ENCODE measurements around the gene SH3GL1. TPM values are rescaled to one million over a fixed set of nuclear protein-coding genes. Genes with fewer than 3 reads are reported as not detected.

The SH3GL1 gene
- total RNA-seq, 1 experiment from 2014 or later = 97.7 TPM

GRCh38 chr19:4393947-4394590 lies 6.3 kb downstream of the SH3GL1 start:
- Histone ChIP-seq H3K36me3 (replicated peaks; ENCODE audit: control insufficient read depth, insufficient read depth, low read length) (peaks cover 6% of the 10 kb centered on the region), H3K27me3 (ENCODE audit: control insufficient read depth, insufficient read depth, low read length) (no peaks in the 10 kb centered on the region), H3K4me3 (ENCODE audit: insufficient read depth, low read depth, low read length) (no peak overlapping the region)
- DNase-seq = peak; percentile 51

GRCh38 chr19:4391701-4392483 lies 8.5 kb downstream of the SH3GL1 start:
- H3K4me3 ChIP-seq (ENCODE audit: insufficient read depth, low read depth, low read length) = no peak overlapping the region
- H3K27me3 ChIP-seq (ENCODE audit: control insufficient read depth, insufficient read depth, low read length) = no peaks in the 10 kb centered on the region
- peak; percentile 48 for DNase-seq
- H3K36me3 ChIP-seq (replicated peaks; ENCODE audit: control insufficient read depth, insufficient read depth, low read length) = peaks cover 4% of the 10 kb centered on the region

DNA sequence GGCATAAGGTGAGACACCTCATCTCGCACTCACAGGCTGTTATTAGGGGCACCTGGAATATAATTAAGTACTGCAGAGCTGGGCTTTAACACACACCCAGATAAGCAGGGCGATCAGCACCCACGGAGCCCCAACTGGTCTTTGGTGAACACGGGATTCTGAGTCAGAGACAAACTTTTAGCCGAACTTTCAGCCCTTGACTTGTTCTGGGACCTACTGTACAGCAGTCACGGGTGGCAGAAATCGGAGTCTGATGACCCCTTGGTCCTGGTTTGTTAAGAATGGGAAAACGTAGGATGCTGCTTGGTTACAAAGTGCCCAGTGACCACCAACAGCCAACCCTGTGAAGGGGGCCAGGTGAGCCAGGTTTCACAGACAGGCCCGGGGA lies 9.0 kb downstream of the SH3GL1 start:
- H3K36me3 ChIP-seq (replicated peaks; ENCODE audit: control insufficient read depth, insufficient read depth, low read length) = peaks cover 4% of the 10 kb centered on the region
- H3K27me3 ChIP-seq (ENCODE audit: control insufficient read depth, insufficient read depth, low read length) = no peaks in the 10 kb centered on the region
- H3K4me3 ChIP-seq (ENCODE audit: insufficient read depth, low read depth, low read length) = no peak overlapping the region
- peak; percentile 54 for DNase-seq

GRCh38 chr19:4390567-4391305 lies 9.6 kb downstream of the SH3GL1 start:
- Histone ChIP-seq H3K27me3 (ENCODE audit: control insufficient read depth, insufficient read depth, low read length) (no peaks in the 10 kb centered on the region), H3K36me3 (replicated peaks; ENCODE audit: control insufficient read depth, insufficient read depth, low read length) (peaks cover 4% of the 10 kb centered on the region), H3K4me3 (ENCODE audit: insufficient read depth, low read depth, low read length) (no peak overlapping the region)
- peak; percentile 89 for DNase-seq

DNA sequence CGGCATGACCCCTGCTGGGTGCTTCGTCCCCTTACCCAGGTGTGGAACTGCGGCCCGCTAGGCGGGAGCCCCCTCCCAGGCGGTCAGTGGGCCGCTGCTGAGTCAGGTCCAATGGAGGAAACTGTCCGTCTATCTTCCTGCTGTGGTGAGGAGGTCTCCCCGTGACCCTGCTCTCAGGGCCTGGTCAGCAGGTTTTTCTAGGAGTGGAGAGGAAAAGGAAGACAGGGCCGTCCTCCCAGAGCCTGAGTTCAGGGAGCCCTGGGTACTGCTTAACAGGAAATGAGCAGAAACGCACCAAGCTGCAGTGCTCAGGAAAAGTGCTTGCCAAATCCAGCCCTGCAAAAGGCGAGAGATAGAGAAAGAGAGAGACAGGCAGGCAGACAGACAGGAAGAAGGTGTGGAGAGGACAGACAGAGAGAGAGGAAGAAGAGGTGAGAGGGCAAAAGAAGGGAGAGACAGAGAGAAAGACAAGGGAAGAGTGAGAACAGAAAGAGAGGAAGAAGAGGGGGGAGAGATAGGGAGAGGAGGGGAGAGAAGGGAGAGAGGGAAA lies 10.3 kb downstream of the SH3GL1 start:
- no peak overlapping the region for H3K4me3 ChIP-seq (ENCODE audit: insufficient read depth, low read depth, low read length)
- DNase-seq = peak; percentile 64
- H3K27me3 ChIP-seq (ENCODE audit: control insufficient read depth, insufficient read depth, low read length) = no peaks in the 10 kb centered on the region
- peaks cover 2% of the 10 kb centered on the region for H3K36me3 ChIP-seq (replicated peaks; ENCODE audit: control insufficient read depth, insufficient read depth, low read length)

DNA sequence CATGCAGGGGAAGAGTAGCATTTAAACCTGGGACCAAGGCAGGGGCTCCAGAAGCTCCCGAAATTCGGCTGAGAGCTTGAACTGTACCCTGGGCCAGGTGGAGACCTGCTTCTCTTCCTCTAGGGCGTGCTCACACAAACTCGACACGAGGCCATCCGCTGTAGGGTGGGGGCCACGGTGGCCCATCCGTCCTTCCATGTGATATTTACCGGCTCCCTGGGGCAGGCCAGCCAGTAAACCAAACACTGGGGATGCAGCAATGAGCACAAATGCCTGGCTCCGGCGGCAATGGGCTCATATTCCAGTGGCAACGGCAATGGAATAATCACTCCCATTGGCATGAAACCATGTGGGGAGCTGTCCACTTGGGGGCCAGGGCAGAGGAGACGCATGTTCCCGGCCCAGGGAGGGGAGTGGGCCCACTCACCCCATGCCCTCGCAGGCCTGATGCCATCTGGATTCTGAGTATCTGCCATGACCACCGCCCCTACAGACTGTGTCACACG lies 10.8 kb downstream of the SH3GL1 start:
- Histone ChIP-seq H3K36me3 (replicated peaks; ENCODE audit: control insufficient read depth, insufficient read depth, low read length) (peaks cover 2% of the 10 kb centered on the region), H3K27me3 (ENCODE audit: control insufficient read depth, insufficient read depth, low read length) (no peaks in the 10 kb centered on the region), H3K4me3 (ENCODE audit: insufficient read depth, low read depth, low read length) (no peak overlapping the region)
- DNase-seq = no peak

- no peaks in the 10 kb centered on the region for H3K27me3 ChIP-seq (ENCODE audit: control insufficient read depth, insufficient read depth, low read length)
- no peak overlapping the region for H3K4me3 ChIP-seq (ENCODE audit: insufficient read depth, low read depth, low read length)
- H3K36me3 ChIP-seq (replicated peaks; ENCODE audit: control insufficient read depth, insufficient read depth, low read length) = peaks cover 2% of the 10 kb centered on the region
- no peak for DNase-seq
These were observed 11.3 kb downstream of the SH3GL1 start for GRCh38 chr19:4389064-4389375.

DNA sequence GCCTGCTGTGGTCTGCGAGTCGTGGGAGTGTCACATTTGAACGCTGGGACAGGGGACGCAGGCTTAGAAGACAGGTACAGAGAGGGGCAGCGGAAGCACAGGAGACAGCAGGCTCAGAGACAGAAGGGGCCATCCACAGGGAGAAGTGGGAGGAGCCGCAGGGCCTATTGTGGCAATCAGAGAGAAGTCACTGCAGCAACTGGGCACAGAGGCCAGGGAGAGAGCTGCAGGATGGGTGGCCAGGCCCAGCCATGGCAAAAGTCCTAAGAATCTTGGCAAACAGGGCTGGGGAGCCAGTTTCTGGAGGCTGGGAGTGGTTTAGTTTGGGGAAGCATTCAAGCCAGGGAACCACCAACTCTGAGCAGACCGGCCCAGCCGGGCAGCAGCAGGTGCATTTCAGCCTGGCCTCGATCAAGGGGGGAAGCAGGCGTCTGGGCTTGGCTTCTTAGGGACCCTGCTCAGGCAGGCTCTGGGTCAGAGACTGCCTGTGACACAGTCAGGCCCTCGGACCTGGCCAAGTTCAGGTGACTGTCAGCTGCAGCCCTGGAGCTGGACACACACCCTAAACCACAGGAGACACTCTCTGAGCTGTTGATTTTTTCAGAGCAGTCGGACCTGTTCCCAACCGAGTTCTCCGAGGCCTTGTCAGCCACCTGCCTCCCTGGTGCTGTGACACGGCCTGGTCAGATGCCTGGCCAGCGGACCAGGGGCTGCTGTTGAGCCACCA lies 11.8 kb downstream of the SH3GL1 start:
- peak; percentile 56 for DNase-seq
- Histone ChIP-seq H3K36me3 (replicated peaks; ENCODE audit: control insufficient read depth, insufficient read depth, low read length) (peaks cover 2% of the 10 kb centered on the region), H3K4me3 (ENCODE audit: insufficient read depth, low read depth, low read length) (no peak overlapping the region), H3K27me3 (ENCODE audit: control insufficient read depth, insufficient read depth, low read length) (no peaks in the 10 kb centered on the region)

GRCh38 chr19:4386041-4386782 lies 14.1 kb downstream of the SH3GL1 start:
- Histone ChIP-seq H3K4me3 (ENCODE audit: insufficient read depth, low read depth, low read length) (no peak overlapping the region), H3K27me3 (ENCODE audit: control insufficient read depth, insufficient read depth, low read length) (no peaks in the 10 kb centered on the region), H3K36me3 (replicated peaks; ENCODE audit: control insufficient read depth, insufficient read depth, low read length) (peaks cover 2% of the 10 kb centered on the region)
- peak; percentile 38 for DNase-seq

- H3K4me3 ChIP-seq (ENCODE audit: insufficient read depth, low read depth, low read length) = no peak overlapping the region
- H3K36me3 ChIP-seq (replicated peaks; ENCODE audit: control insufficient read depth, insufficient read depth, low read length) = peaks cover 2% of the 10 kb centered on the region
- DNase-seq = peak; percentile 47
- H3K27me3 ChIP-seq (ENCODE audit: control insufficient read depth, insufficient read depth, low read length) = no peaks in the 10 kb centered on the region
These were observed 14.9 kb downstream of the SH3GL1 start for GRCh38 chr19:4385291-4386040.

DNA sequence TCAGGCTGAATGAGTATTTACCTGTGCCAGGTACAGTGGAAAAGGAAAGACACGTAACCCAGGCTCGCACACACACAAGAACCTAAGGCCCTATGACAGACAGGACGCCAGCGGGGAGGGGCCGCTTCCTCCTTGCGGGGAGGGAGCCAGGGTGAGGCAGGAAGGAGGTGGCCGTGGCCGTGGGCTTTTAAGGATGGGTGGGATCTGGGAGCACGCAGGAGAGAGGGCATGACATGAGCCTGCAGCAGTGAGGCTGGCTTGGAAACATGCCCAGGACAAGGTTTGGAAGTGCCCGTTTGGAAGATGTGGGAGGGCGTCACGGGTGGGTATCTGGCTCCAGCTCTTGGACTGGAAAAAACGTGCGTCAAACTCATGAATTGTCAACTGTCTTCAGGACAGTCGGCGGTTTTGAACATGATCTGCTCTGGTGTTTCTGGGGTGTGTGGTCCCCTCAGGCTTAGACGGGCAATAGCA lies 20.1 kb downstream of the SH3GL1 start:
- no peaks in the 10 kb centered on the region; the same call in none of the 2 replicates for H3K36me3 ChIP-seq (replicated peaks; ENCODE audit: control insufficient read depth, insufficient read depth, low read length)
- peak; percentile 48 for DNase-seq

DNA sequence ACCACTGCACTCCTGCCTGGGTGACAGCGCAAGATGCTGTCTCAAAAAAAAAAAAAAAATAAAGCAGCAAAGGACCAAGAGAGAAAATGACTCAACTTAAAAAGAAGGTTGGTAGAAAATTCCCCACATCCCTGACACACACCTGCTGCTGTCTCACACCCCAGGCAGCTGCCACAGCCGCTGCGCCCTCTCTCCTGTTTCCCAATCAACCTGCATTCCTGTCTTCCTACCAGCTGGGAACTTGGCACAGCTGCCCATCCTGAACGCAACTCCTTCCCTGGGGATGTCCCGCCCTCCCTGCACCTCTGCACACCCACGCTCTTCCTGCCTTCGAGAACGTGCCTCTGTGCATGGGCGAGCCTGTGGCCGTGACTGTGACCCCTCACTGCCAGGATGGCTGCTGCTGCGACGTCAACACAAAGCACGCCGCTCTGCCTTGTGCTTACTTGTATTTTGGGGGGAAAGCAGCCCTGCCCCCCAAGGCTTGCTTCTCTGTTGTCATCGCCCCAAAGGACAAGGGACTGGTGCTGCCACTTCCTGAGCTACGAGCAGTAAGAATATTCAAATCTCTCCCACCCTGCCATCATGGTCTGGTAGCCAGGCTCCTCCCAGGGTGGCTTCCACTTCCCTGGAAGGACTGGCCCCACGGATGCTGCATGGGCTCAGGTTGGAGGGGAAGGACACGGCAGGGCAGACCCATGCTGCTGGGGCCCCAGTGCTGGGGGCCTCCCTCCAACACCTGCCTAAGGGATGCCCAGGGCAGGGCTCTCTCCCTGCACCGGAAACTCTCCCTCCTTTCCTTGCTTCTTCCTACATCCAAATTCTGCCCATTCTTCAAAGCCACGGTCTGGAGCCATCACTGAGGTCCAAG lies 20.7 kb downstream of the SH3GL1 start:
- H3K27me3 ChIP-seq (ENCODE audit: control insufficient read depth, insufficient read depth, low read length) = no peaks in the 10 kb centered on the region
- no peaks in the 10 kb centered on the region; the same call in 1 of the 2 replicates for H3K36me3 ChIP-seq (replicated peaks; ENCODE audit: control insufficient read depth, insufficient read depth, low read length)
- H3K4me3 ChIP-seq (ENCODE audit: insufficient read depth, low read depth, low read length) = no peak overlapping the region
- no peak for DNase-seq

More for the DNA sequence above, 20.1 kb downstream of the SH3GL1 start:
- Histone ChIP-seq H3K27me3 (ENCODE audit: control insufficient read depth, insufficient read depth, low read length) (no peaks in the 10 kb centered on the region), H3K4me3 (ENCODE audit: insufficient read depth, low read depth, low read length) (no peak overlapping the region)

Data from H7 (cell line).